ENCODE measurements around the gene MTIF3.

The MTIF3 gene

GRCh38 chr13:27449936-27450828 is at the start of gene MTIF3:
TSS of gene MTIF3 (minus strand) at chr13:27450564. CDS start at chr13:27440448, 10,116 bp downstream.
- DNase-seq (ENCODE audit: low read depth), result peak; percentile 92

- no peak for DNase-seq (ENCODE audit: low read depth)
These were observed 47.3 kb upstream of the MTIF3 start for GRCh38 chr13:27497563-27498230.

GRCh38 chr13:27496536-27497273 is 46.3 kb upstream of the MTIF3 start:
- no peak for DNase-seq (ENCODE audit: low read depth)

GRCh38 chr13:27496006-27496405 is 45.6 kb upstream of the MTIF3 start:
- no peak for DNase-seq (ENCODE audit: low read depth)

- no peak for DNase-seq (ENCODE audit: low read depth)
These were observed 45.2 kb upstream of the MTIF3 start for GRCh38 chr13:27495551-27495950.

GRCh38 chr13:27493981-27494380 is 43.6 kb upstream of the MTIF3 start:
- no peak for DNase-seq (ENCODE audit: low read depth)

- DNase-seq (ENCODE audit: low read depth), result no peak
These were observed 39.1 kb upstream of the MTIF3 start for GRCh38 chr13:27489456-27489855.

- no peak for DNase-seq (ENCODE audit: low read depth)
These were observed 37.4 kb upstream of the MTIF3 start for GRCh38 chr13:27487776-27488175.

GRCh38 chr13:27483421-27483820 is 33.1 kb upstream of the MTIF3 start:
- DNase-seq (ENCODE audit: low read depth), result no peak

- no peak for DNase-seq (ENCODE audit: low read depth)
These were observed 32.6 kb upstream of the MTIF3 start for GRCh38 chr13:27482983-27483382.

GRCh38 chr13:27481766-27482165 is 31.4 kb upstream of the MTIF3 start:
- DNase-seq (ENCODE audit: low read depth), result peak; percentile 13

- DNase-seq (ENCODE audit: low read depth), result no peak
These were observed 26.8 kb upstream of the MTIF3 start for GRCh38 chr13:27476943-27477703.

GRCh38 chr13:27474751-27475268 is 24.4 kb upstream of the MTIF3 start:
- DNase-seq (ENCODE audit: low read depth), result no peak

- no peak for DNase-seq (ENCODE audit: low read depth)
These were observed 22.6 kb upstream of the MTIF3 start for GRCh38 chr13:27472941-27473340.

GRCh38 chr13:27472441-27472840 is 22.1 kb upstream of the MTIF3 start:
- DNase-seq (ENCODE audit: low read depth), result no peak

GRCh38 chr13:27470075-27470820 is 19.9 kb upstream of the MTIF3 start:
- DNase-seq (ENCODE audit: low read depth), result no peak

GRCh38 chr13:27466513-27466912 is 16.1 kb upstream of the MTIF3 start:
- no peak for DNase-seq (ENCODE audit: low read depth)

- no peak for DNase-seq (ENCODE audit: low read depth)
These were observed 15.2 kb upstream of the MTIF3 start for GRCh38 chr13:27465611-27466010.

GRCh38 chr13:27463500-27463899 is 13.1 kb upstream of the MTIF3 start:
- no peak for DNase-seq (ENCODE audit: low read depth)

- DNase-seq (ENCODE audit: low read depth), result no peak
These were observed 11.7 kb upstream of the MTIF3 start for GRCh38 chr13:27461940-27462584.

All from stimulated activated CD8-positive, alpha-beta memory T cell treated with anti-CD3 and anti-CD28 coated beads, Interleukin-4, amount 100 ng/mL, for 24 hours (primary cell).